GM21786 (cell line): ENCODE data around the gene PHACTR1.

Experiments used
- ATAC-seq: cut with Tn5 transposase; IDR thresholded peaks from one replicate; pipeline ENCODE4 v1.9.1; 2021; ENCODE audit not compliant: unreplicated experiment

The PHACTR1 gene

DNA sequence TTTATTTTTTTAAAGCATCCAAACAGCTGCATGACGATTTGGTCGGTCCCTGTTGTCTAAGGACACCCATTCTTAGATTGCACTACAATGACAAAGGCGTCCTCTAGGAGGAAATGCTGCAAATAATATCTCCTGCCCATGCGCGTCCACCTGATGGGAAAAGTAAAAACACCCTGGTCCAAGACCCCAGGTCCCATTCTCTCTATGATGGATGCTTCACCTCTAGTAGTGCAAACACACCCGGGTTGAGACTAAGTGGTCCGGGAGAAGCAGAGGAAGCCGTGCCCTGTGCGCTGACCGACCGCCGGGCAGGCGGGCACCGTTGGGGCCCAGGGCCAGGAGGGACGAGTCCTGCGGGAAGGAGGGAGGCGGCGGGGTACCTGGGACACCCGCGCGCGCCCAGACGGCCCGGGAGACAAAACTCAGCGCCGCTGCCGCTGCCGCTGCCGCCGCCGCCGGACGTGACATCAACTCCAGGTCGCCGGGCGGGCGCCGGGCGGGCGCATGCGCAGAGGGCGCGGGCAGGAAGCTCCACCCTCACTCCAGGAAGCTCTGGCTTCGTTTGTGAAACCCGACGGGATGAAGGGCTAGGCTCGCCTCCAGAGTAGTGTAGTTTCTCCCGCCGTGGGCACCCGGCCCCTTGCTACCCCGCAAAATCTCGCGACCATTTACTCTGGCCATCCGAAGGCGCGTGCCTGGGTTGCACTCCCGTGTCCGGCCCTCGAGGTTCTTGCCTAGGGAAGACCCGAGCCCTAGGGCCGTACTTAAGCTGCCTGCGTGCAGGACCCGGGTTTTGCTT, 611.7 kb downstream of the PHACTR1 start, which contains the start of gene TBC1D7:
TSS of gene TBC1D7 (minus strand) at position 462 of the 799 bp plus-strand sequence. CDS start 1,639 bp downstream, outside the sequence.
- peak; percentile 89 for ATAC-seq

GRCh38 chr6:13328875-13329183, 612.3 kb downstream of the PHACTR1 start:
- ATAC-seq = no peak

DNA sequence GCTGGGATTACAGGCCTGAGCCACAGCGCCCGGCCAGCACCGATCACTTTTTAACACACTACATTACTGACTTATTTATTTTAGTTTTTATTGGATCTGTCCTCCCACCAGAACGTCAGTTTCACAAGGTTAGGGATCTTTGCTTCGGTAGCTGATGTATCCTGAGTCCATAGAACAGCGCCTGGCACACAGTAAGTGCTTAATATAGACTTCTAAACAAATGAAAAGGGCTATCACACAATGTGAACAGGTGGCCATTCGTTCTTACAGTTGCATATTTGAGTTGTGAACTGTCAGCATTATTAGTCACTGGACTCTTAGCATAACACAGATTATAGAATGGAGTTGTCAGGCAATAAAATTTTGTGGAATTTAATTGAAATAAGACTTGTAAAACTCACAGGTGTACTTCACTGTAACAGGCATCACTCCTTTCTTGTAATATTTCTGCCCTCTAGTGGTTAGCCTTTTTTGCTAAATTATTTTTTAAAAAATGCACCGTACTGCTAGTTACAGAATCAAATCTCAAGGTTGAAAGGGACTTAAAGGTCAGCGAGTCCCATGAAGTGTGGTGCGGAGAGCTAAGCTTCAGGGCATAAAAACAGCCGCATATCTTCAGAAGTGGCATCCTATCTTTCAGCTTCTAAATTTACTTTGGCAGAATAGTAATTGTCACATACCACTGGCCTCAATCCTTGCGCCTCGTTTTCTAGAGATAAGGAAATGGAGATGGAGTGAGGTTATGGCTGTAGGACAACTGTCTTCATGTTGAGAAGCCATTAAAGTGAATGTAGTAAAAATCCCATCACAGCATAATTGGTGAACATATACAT, 615.2 kb downstream of the PHACTR1 start:
- no peak for ATAC-seq

- ATAC-seq = no peak
Measured at GRCh38 chr6:13332349-13332706, 615.8 kb downstream of the PHACTR1 start.

DNA sequence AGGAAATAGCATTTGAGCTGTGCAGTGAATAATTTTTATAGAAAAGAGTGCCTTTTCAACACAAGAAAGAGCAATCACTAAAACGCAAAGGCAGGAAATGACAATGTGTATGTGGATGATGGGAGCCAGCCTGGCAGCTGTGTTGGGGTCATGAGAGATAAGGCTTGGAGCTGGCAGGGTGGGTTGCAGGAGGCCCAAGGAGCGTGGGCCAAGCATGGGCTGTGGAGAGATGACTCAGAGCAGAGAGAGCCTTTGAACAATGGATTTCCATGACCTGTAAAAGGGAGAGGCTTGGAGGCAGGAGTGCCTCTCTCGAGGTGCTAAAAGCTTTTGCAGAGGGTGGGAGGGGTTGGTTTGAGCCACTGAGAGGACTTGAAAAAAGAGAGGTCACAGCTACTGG, 618.4 kb downstream of the PHACTR1 start:
- ATAC-seq = no peak

DNA sequence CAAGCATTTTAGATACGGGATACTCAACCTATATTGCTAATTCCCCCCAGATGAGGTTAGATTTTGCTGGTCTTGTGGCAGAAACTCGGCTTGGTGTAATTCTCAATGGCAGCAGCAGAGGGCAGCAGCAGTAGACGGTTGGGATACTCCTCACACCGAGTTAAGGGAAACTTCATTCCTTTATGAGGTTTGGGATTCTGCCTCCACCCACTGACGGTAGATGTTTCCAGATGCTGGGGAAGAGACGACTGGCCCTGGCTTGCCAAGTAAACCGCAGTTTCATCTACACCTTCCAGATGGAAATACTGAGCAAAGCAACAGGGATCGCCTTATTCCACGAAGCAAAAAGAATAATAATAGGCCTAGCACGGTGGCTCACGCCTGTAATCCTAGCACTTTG, 620.0 kb downstream of the PHACTR1 start:
- ATAC-seq = no peak

- no peak for ATAC-seq
Measured at GRCh38 chr6:13338038-13338437, 621.5 kb downstream of the PHACTR1 start.
